Measurements from ENCODE around the gene INPP5A.

DNA sequence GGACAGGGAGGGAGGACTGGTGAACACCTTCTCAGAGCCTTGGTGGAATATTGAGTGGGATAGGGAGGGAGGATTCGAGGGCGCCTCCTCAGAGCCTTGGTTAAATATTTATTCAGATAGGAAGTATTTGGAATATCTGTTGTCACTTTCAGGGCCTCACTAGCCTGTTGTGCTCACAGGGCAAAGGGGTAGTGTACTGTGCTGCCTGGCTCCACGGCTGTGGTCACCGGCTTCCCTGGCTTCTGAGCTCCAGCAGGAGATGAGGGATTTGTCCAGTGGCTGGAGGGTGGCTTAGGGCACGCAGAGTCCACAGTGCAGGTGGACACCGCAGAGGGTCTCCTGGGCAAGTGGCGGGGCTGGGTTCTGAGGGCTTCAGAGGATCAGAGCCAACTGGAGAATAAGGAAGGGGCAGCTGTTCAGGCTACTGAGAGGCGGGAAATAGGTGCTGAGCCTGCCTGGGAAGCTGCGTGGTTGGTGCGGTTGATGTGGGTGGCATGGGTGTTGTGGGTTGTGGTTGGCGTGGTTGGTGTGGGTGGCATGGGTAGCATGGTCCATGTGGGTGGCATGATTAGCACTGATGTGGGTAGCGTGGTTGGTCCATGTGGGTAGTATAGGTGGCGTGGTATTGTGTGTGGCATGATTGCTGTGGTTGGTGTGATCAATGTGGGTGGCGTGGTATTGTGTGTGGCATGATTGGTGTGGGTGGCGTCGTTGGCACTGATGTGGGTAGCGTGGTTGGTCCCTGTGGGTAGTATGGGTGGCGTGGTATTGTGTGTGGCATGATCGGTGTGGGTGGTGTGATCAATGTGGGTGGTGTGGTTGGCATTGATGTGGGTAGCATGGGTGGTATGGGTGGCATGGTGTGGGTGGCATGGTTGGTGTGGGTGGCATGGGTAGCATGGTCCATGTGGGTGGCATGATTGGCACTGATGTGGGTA lies 16.7 kb downstream of the INPP5A start:
- TF ChIP-seq, protein P1, sequence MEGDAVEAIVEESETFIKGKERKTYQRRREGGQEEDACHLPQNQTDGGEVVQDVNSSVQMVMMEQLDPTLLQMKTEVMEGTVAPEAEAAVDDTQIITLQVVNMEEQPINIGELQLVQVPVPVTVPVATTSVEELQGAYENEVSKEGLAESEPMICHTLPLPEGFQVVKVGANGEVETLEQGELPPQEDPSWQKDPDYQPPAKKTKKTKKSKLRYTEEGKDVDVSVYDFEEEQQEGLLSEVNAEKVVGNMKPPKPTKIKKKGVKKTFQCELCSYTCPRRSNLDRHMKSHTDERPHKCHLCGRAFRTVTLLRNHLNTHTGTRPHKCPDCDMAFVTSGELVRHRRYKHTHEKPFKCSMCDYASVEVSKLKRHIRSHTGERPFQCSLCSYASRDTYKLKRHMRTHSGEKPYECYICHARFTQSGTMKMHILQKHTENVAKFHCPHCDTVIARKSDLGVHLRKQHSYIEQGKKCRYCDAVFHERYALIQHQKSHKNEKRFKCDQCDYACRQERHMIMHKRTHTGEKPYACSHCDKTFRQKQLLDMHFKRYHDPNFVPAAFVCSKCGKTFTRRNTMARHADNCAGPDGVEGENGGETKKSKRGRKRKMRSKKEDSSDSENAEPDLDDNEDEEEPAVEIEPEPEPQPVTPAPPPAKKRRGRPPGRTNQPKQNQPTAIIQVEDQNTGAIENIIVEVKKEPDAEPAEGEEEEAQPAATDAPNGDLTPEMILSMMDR (IDR thresholded peaks at IDR 0.05; ENCODE audit: low read length): no peak
- TF ChIP-seq EZH2 (optimal IDR thresholded peaks at IDR 0.05; ENCODE audit: low read depth, low read length) (no peak), EZH2phosphoT487 (IDR thresholded peaks at IDR 0.05; ENCODE audit: low read length) (no peak)
